GM23248 (cell line): ENCODE results near the gene NMUR1. TPM values are rescaled to one million over a fixed set of nuclear protein-coding genes. Genes with fewer than 3 reads are reported as not detected.

Experiments
- DNase-seq: peaks from one replicate; pipeline ENCODE4 v3.0.0-alpha.2; 2015
- H2AFZ ChIP-seq: fragments of 200-600 bp; sonication (generic); 2 replicates; pipeline ENCODE4 v1.6.1; 2016; ENCODE audit warnings: antibody characterized with exemption
- H3F3A ChIP-seq: fragments of 200-600 bp; sonication (generic); 2 replicates; pipeline ENCODE4 v1.6.1; 2016; ENCODE audit warnings: mild to moderate bottlenecking, antibody characterized with exemption, mixed run types; ENCODE audit not compliant: insufficient read depth
- H3K27ac ChIP-seq: fragments of 200-600 bp; sonication (generic); 2 replicates; pipeline ENCODE4 v1.5.1; 2016; ENCODE audit warnings: mild to moderate bottlenecking
- H3K27me3 ChIP-seq: fragments of 200-600 bp; sonication (generic); replicated peaks from 2 replicates; pipeline ENCODE4 v1.6.1; 2016; ENCODE audit warnings: mild to moderate bottlenecking; ENCODE audit not compliant: insufficient read depth
- H3K36me3 ChIP-seq: fragments of 200-600 bp; sonication (generic); 2 replicates; pipeline ENCODE4 v1.6.1; 2016; ENCODE audit warnings: low read depth, mild to moderate bottlenecking
- H3K4me1 ChIP-seq: fragments of 200-600 bp; sonication (generic); 2 replicates; pipeline ENCODE4 v1.6.1; 2016; ENCODE audit warnings: mild to moderate bottlenecking; ENCODE audit not compliant: insufficient read depth
- H3K4me2 ChIP-seq: fragments of 200-600 bp; sonication (generic); one replicate; pipeline ENCODE4 v1.6.1; 2016; ENCODE audit warnings: mild to moderate bottlenecking; ENCODE audit not compliant: unreplicated experiment
- H3K4me3 ChIP-seq: fragments of 200-600 bp; sonication (generic); 2 replicates; pipeline ENCODE4 v1.5.1; 2016; ENCODE audit warnings: mild to moderate bottlenecking
- H3K79me2 ChIP-seq: fragments of 200-600 bp; sonication (generic); 2 replicates; pipeline ENCODE4 v1.6.1; 2016; ENCODE audit warnings: mild to moderate bottlenecking; ENCODE audit not compliant: insufficient read depth
- H3K9ac ChIP-seq: fragments of 200-600 bp; sonication (generic); 2 replicates; pipeline ENCODE4 v1.6.1; 2016; ENCODE audit warnings: mild to moderate bottlenecking
- H3K9me2 ChIP-seq: fragments of 200-600 bp; sonication (generic); 2 replicates; pipeline ENCODE4 v1.6.1; 2016; ENCODE audit warnings: mixed run types, mild to moderate bottlenecking, moderate library complexity; ENCODE audit not compliant: insufficient read depth
- H3K9me3 ChIP-seq: fragments of 200-600 bp; sonication (generic); one replicate; pipeline ENCODE4 v1.6.1; 2017; ENCODE audit warnings: low read depth
- H4K20me1 ChIP-seq: fragments of 200-600 bp; sonication (generic); 2 replicates; pipeline ENCODE4 v1.6.0; 2016; ENCODE audit not compliant: insufficient read depth
- EZH2 ChIP-seq: fragments of 200-600 bp; sonication (generic); IDR thresholded peaks from 2 replicates; pipeline ENCODE4 v1.6.1; 2018; ENCODE audit warnings: antibody characterized with exemption, mild to moderate bottlenecking; ENCODE audit not compliant: insufficient read depth, poor library complexity, severe bottlenecking
- EZH2phosphoT487 ChIP-seq: fragments of 200-600 bp; sonication (generic); IDR thresholded peaks from 2 replicates; pipeline ENCODE4 v1.6.1; 2018; ENCODE audit warnings: antibody characterized with exemption, moderate library complexity, mild to moderate bottlenecking, low read depth; ENCODE audit not compliant: insufficient read depth
- WGBS, 2 experiments: methylation state at CpG; one replicate each; pipeline ENCODE4 v1.1.6; 2015 to 2017; ENCODE audit warnings: low lambda C conversion rate in 2 of 2, low coverage in 1 of 2; ENCODE audit errors: missing lambda C conversion rate in 2 of 2; 5-methylcytosine and 5-hydroxymethylcytosine counted together
- in situ Hi-C: fragments of 300-500 bp; cut with MboI; formaldehyde crosslinking; loops from 2 replicates; pipeline ENCODE4 v1.15.0; 2020
- polyA plus RNA-seq: library from polyadenylated mRNA; unstranded; fragments of >200 nt; fragmentation: Nextera tagmentation; extraction: Ambion mirVana; gene quantifications from 2 replicates; pipeline ENCODE4 v1.2.1, GENCODE V29; 2016
- total RNA-seq: library from RNA; depleted of rRNA; stranded (reverse); fragments of >200 nt; shearing (Covaris generic); gene quantifications from 2 replicates; pipeline ENCODE4 v1.2.3, GENCODE V29; 2014

The NMUR1 gene
- total and polyA plus RNA-seq, 2 experiments from 2014 or later, result not detected

GRCh38 chr2:231533086-231533776 lies 3.0 kb upstream of the NMUR1 start:
- H3F3A ChIP-seq, result no peaks in the 10 kb centered on the region
- no peaks in the 10 kb centered on the region for H3K79me2 ChIP-seq
- H3K27me3 ChIP-seq, result peaks cover 12% of the 10 kb centered on the region
- no peak overlapping the region for H3K4me3 ChIP-seq
- in situ Hi-C loops, result no loop called here
- H3K9me3 ChIP-seq, result no peaks in the 10 kb centered on the region
- no peaks in the 10 kb centered on the region for H3K9me2 ChIP-seq
- 64 to 70% methylated on average over 8 of the region's 8 CpGs for WGBS, 2 experiments
- H3K36me3 ChIP-seq, result no peaks in the 10 kb centered on the region
- no peak for DNase-seq
- H3K27ac ChIP-seq, result no peak overlapping the region
- no peak overlapping the region for H3K4me2 ChIP-seq
- H4K20me1 ChIP-seq, result no peaks in the 10 kb centered on the region
- no peak overlapping the region for H2AFZ ChIP-seq
- no peak overlapping the region for H3K9ac ChIP-seq
- H3K4me1 ChIP-seq, result no peaks in the 10 kb centered on the region
- TF ChIP-seq EZH2phosphoT487 (no peak), EZH2 (no peak)

DNA sequence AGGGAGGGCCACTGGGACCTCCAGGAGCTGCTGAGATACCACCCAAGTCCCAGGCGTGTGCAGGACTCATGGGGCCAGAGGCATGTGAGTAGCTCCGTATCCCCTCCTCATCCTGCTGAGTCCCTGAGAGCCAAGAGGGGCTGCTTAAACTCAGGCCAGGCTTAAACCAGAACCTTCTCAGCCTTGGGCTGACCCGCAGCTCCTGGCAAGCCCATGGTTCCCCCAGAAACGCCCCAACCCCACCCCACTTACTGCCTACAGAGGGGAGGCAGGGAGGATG lies 2.5 kb upstream of the NMUR1 start:
- Histone ChIP-seq H3K4me3 (no peak overlapping the region), H3F3A (no peaks in the 10 kb centered on the region), H3K9ac (no peak overlapping the region), H3K27me3 (peaks cover 12% of the 10 kb centered on the region), H2AFZ (no peak overlapping the region), H3K36me3 (no peaks in the 10 kb centered on the region), H4K20me1 (no peaks in the 10 kb centered on the region), H3K4me1 (no peaks in the 10 kb centered on the region), H3K9me2 (no peaks in the 10 kb centered on the region), H3K27ac (no peak overlapping the region), H3K79me2 (no peaks in the 10 kb centered on the region), H3K4me2 (no peak overlapping the region), H3K9me3 (no peaks in the 10 kb centered on the region)
- in situ Hi-C loops, result no loop called here
- TF ChIP-seq EZH2 (no peak), EZH2phosphoT487 (no peak)
- no peak for DNase-seq
- 76 to 77% methylated on average over 4 of the region's 4 CpGs for WGBS, 2 experiments

DNA sequence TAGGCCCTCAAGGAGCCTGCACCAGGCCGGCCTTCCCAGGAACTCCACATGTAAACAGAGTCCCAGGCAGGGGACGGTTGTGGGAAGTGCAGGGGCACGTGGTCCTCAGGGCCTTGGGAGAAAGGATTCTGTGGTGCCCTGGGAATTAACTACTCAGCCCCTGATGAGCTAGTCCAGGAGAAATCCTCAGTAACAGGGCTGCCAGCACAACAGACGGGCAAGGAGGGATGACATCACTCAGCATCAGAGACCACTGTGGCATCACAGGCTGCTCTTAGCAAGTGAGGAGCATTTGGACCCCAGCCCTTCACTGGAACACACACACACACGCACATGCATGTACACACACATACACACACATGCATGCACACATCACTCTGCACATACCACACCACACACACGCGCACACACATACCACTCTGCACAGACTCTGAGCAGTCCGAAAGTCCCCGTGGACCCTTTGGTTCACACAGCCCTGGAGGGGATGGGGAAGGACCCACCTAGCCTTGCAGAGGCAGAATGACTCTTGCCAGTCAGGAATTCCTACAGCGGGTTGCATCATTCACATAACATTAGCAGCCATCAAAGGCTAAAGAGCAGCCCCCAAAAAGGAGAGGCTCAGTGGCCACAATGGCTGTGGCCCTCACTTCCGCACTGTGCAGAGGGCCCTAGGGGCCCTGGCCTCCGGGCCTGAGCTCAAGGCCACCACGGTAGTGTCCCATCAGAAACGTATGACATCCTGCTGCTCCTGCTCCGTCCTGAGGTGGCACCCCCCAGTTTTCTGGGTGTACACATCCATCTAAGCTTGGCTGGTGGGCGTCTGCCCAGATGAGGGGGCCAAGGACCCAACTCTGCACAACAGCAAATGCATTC lies 1.9 kb upstream of the NMUR1 start:
- peak; percentile 50 for DNase-seq
- H3K9me3 ChIP-seq, result no peaks in the 10 kb centered on the region
- 69% methylated on average over 16 of the region's 16 CpGs for WGBS, 2 experiments
- H3K4me1 ChIP-seq, result no peaks in the 10 kb centered on the region
- no peaks in the 10 kb centered on the region for H3F3A ChIP-seq
- no peak overlapping the region for H3K9ac ChIP-seq
- H3K4me2 ChIP-seq, result no peak overlapping the region
- no peaks in the 10 kb centered on the region for H3K79me2 ChIP-seq
- no peaks in the 10 kb centered on the region for H3K36me3 ChIP-seq
- no peaks in the 10 kb centered on the region for H4K20me1 ChIP-seq
- no peak overlapping the region for H3K27ac ChIP-seq
- H3K9me2 ChIP-seq, result no peaks in the 10 kb centered on the region
- no peak overlapping the region for H3K4me3 ChIP-seq
- in situ Hi-C loops, result no loop called here
- peaks cover 12% of the 10 kb centered on the region for H3K27me3 ChIP-seq
- H2AFZ ChIP-seq, result no peak overlapping the region
- TF ChIP-seq EZH2 (no peak), EZH2phosphoT487 (no peak)

DNA sequence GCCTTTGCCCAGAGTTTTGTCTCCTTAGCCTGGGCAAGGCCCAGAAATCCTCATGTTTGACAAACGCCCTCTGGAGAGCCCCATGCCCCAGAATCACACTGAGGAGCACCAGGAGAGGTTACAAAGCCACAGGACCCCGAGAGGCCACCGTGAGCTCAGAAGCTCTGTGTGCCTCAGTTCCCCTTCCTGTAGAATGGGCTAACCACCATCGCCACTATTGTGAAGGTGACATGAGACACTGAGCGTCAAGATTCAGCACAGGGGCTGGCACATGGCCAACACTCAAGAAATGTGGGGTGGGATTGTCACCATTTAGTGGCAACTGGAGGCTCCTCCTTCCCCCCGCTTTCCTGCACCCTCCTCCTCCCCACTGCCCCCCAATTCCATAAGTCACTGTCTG lies 1.2 kb upstream of the NMUR1 start:
- Histone ChIP-seq H3K4me2 (no peak overlapping the region), H3K9me3 (no peaks in the 10 kb centered on the region), H3K27ac (no peak overlapping the region), H3K27me3 (peaks cover 12% of the 10 kb centered on the region), H3F3A (no peaks in the 10 kb centered on the region), H2AFZ (no peak overlapping the region), H3K9ac (no peak overlapping the region), H4K20me1 (no peaks in the 10 kb centered on the region), H3K9me2 (no peaks in the 10 kb centered on the region), H3K4me3 (no peak overlapping the region), H3K4me1 (no peaks in the 10 kb centered on the region), H3K79me2 (no peaks in the 10 kb centered on the region), H3K36me3 (no peaks in the 10 kb centered on the region)
- WGBS, 2 experiments, result 73 to 75% methylated on average over 5 to 6 of the region's 6 CpGs
- no peak for DNase-seq
- TF ChIP-seq EZH2 (no peak), EZH2phosphoT487 (no peak)
- in situ Hi-C loops, result no loop called here
